CD14-positive monocyte (primary cell): Measurements from ENCODE around the gene ARNT2. TPM values are rescaled to one million over a fixed set of nuclear protein-coding genes. Genes with fewer than 3 reads are reported as not detected.

Source experiments
- DNase-seq, 3 donors: peaks; one replicate each; pipeline ENCODE4 v3.0.0-alpha.2; 2011 to 2022
- H2AFZ ChIP-seq: 2 replicates; pipeline ENCODE4 v1.6.0; 2012; ENCODE audit warnings: mild to moderate bottlenecking, low read depth, low read length, inconsistent platforms; ENCODE audit not compliant: insufficient read depth, poor library complexity, severe bottlenecking
- H3K27ac ChIP-seq, 2 donors: 1 replicate in 1 of 2; 2 replicates in 1 of 2; pipeline ENCODE4 v1.5.1; 2012 to 2013; ENCODE audit warnings: low read length in 2 of 2, control low read depth in 1 of 2, inconsistent platforms in 1 of 2, low read depth in 1 of 2, mild to moderate bottlenecking in 1 of 2
- H3K27me3 ChIP-seq, 2 donors: one replicate each; pipeline versions ENCODE4 v1.6.0 to v1.6.1; 2011 to 2013; ENCODE audit warnings: low read length in 2 of 2; ENCODE audit not compliant: control insufficient read depth in 2 of 2, insufficient read depth in 2 of 2
- H3K36me3 ChIP-seq, 2 donors: replicated peaks in 1 of 2; 1 replicate in 1 of 2; 2 replicates in 1 of 2; pipeline versions ENCODE4 v1.5.1 to v1.6.1; 2012 to 2013; ENCODE audit warnings: low read length in 2 of 2, control low read depth in 1 of 2, inconsistent platforms in 1 of 2, mild to moderate bottlenecking in 1 of 2; ENCODE audit not compliant: insufficient read depth in 2 of 2, control insufficient read depth in 1 of 2
- H3K4me1 ChIP-seq, 2 donors: 1 replicate in 1 of 2; 2 replicates in 1 of 2; pipeline versions ENCODE4 v1.5.1 to v1.6.1; 2012 to 2013; ENCODE audit warnings: low read length in 2 of 2, control low read depth in 1 of 2, inconsistent platforms in 1 of 2, mild to moderate bottlenecking in 1 of 2, moderate library complexity in 1 of 2; ENCODE audit not compliant: insufficient read depth in 2 of 2, control insufficient read depth in 1 of 2
- H3K4me2 ChIP-seq: replicated peaks from 2 replicates; pipeline ENCODE3; 2012; ENCODE audit warnings: low read length, moderate library complexity, mild to moderate bottlenecking; ENCODE audit not compliant: poor library complexity, severe bottlenecking; ENCODE audit errors: extremely low read depth
- H3K4me3 ChIP-seq, 3 experiments: fragments of 200-600 bp in 1 of 3; sonication (generic) in 1 of 3; replicated peaks in 1 of 3; 1 replicate in 2 of 3; 2 replicates in 1 of 3; pipeline ENCODE4 v1.5.1; 2011 to 2013; ENCODE audit warnings: low read length in 3 of 3, mild to moderate bottlenecking in 3 of 3, control low read depth in 2 of 3, low read depth in 2 of 3, inconsistent platforms in 1 of 3, moderate library complexity in 1 of 3
- H3K79me2 ChIP-seq: 2 replicates; pipeline ENCODE4 v1.6.0; 2012; ENCODE audit warnings: mild to moderate bottlenecking, control low read depth, inconsistent platforms, low read length, moderate library complexity; ENCODE audit not compliant: insufficient read depth
- H3K9ac ChIP-seq: 2 replicates; pipeline ENCODE4 v1.6.0; 2017; ENCODE audit warnings: low read length, mild to moderate bottlenecking; ENCODE audit not compliant: insufficient read depth, poor library complexity, severe bottlenecking
- H3K9me3 ChIP-seq, 2 donors: replicated peaks in 1 of 2; 1 replicate in 1 of 2; 2 replicates in 1 of 2; pipeline versions ENCODE4 v1.5.1 to v1.6.1; 2012 to 2013; ENCODE audit warnings: low read length in 2 of 2, control low read depth in 1 of 2; ENCODE audit not compliant: control insufficient read depth in 1 of 2, insufficient read depth in 1 of 2
- H4K20me1 ChIP-seq: 2 replicates; pipeline ENCODE4 v1.6.0; 2012; ENCODE audit warnings: mild to moderate bottlenecking, low read length, control low read depth, moderate library complexity; ENCODE audit not compliant: insufficient read depth
- H3K27ac Mint-ChIP-seq, 7 donors: one replicate each; pipeline ENCODE4 v1.8.0; 2020; ENCODE audit warnings: mild to moderate bottlenecking in 7 of 7, mixed read lengths in 7 of 7, moderate library complexity in 6 of 7, inconsistent platforms in 2 of 7
- H3K27me3 Mint-ChIP-seq, 3 donors: one replicate each; pipeline ENCODE4 v1.8.0; 2021 to 2022; ENCODE audit warnings: low read depth in 3 of 3, mild to moderate bottlenecking in 3 of 3, mixed read lengths in 3 of 3, moderate library complexity in 3 of 3, inconsistent platforms in 1 of 3
- H3K36me3 Mint-ChIP-seq, 2 donors: one replicate each; pipeline ENCODE4 v1.8.0; 2020; ENCODE audit warnings: mixed read lengths in 2 of 2, inconsistent platforms in 1 of 2, mild to moderate bottlenecking in 1 of 2
- H3K4me1 Mint-ChIP-seq: one replicate; pipeline ENCODE4 v1.8.0; 2020; ENCODE audit warnings: mild to moderate bottlenecking, mixed read lengths
- H3K4me3 Mint-ChIP-seq, 2 donors: one replicate each; pipeline ENCODE4 v1.8.0; 2020; ENCODE audit warnings: mild to moderate bottlenecking in 2 of 2, mixed read lengths in 2 of 2, moderate library complexity in 1 of 2
- H3K9me3 Mint-ChIP-seq, 7 donors: one replicate each; pipeline ENCODE4 v1.8.0; 2020 to 2022; ENCODE audit warnings: mixed read lengths in 7 of 7, mild to moderate bottlenecking in 6 of 7, moderate library complexity in 6 of 7, inconsistent platforms in 2 of 7
- CTCF ChIP-seq: fragments of 200-600 bp; IDR thresholded peaks from one replicate; pipeline ENCODE4 v1.8.0; 2022; ENCODE audit warnings: antibody characterized with exemption, mild to moderate bottlenecking
- WGBS: methylation state at CpG from one replicate; pipeline ENCODE4 v1.1.5; 2013; ENCODE audit warnings: missing lambda C conversion rate; ENCODE audit not compliant: insufficient coverage; 5-methylcytosine and 5-hydroxymethylcytosine counted together
- intact Hi-C, 2 donors: fragments of 100-400 bp; cut with micrococcal nuclease; formaldehyde crosslinking; loops; one replicate each; pipeline versions ENCODE4 v1.15.0 to v1.15.1; 2023
- polyA plus RNA-seq, 3 donors: library from polyadenylated mRNA; depleted of rRNA in 1 of 3; unstranded in 2 of 3; stranded (reverse) in 1 of 3; fragments of 300-500 nt in 2 of 3; fragments of >200 nt in 1 of 3; fragmentation: Illumina TruSeq in 2 of 3; gene quantifications; 1 replicate in 2 of 3; 2 replicates in 1 of 3; pipeline ENCODE4 v1.2.3, GENCODE V29; 2012 to 2021

Gene ARNT2
- polyA plus RNA-seq, 3 donors: not detected

- Histone ChIP-seq H3K9ac (no peak overlapping the region), H3K4me1 (no peaks in the 10 kb centered on the region), H3K27me3 (peaks cover 5 to 9% of the 10 kb centered on the region in 2 donors), H3K79me2 (no peaks in the 10 kb centered on the region), H2AFZ (no peak overlapping the region), H3K36me3 (no peaks in the 10 kb centered on the region), H3K4me3 (no peak overlapping the region), H3K4me2 (no peak overlapping the region), H3K9me3 (no peaks in the 10 kb centered on the region), H4K20me1 (no peaks in the 10 kb centered on the region), H3K27ac (no peak overlapping the region)
- no peaks in the 10 kb centered on the region for H3K4me1 Mint-ChIP-seq
- no peak overlapping the region for H3K4me3 Mint-ChIP-seq
- peaks cover 0 to 2% (median 0%) of the 10 kb centered on the region in 7 donors for H3K9me3 Mint-ChIP-seq
- intact Hi-C loops: no loop called here
- peaks cover 12 to 30% (median 20%) of the 10 kb centered on the region in 3 donors for H3K27me3 Mint-ChIP-seq
- no peak for TF ChIP-seq CTCF
- no peak for DNase-seq
- WGBS: 97% methylated on average over 3 of the region's 7 CpGs
- H3K36me3 Mint-ChIP-seq: no peaks in the 10 kb centered on the region
- no peak overlapping the region for H3K27ac Mint-ChIP-seq
Measured at GRCh38 chr15:80414546-80415357, 10.6 kb downstream of the ARNT2 start.

- no peak overlapping the region for H3K27ac ChIP-seq
- no peak overlapping the region for H3K4me3 ChIP-seq
- no peak for DNase-seq
- no peaks in the 10 kb centered on the region for H3K9me3 ChIP-seq
- Mint-ChIP-seq H3K27ac (no peak overlapping the region), H3K36me3 (no peaks in the 10 kb centered on the region), H3K27me3 (peaks cover 10 to 26% (median 15%) of the 10 kb centered on the region in 3 donors), H3K4me3 (no peak overlapping the region), H3K4me1 (no peaks in the 10 kb centered on the region), H3K9me3 (peaks cover 0 to 1% (median 0%) of the 10 kb centered on the region in 7 donors)
- H3K9ac ChIP-seq: no peak overlapping the region
- H3K79me2 ChIP-seq: no peaks in the 10 kb centered on the region
- WGBS: 89% methylated on average over 10 of the region's 11 CpGs
- intact Hi-C loops: no loop called here
- no peak for TF ChIP-seq CTCF
- no peak overlapping the region for H2AFZ ChIP-seq
- H3K27me3 ChIP-seq: peaks cover 3 to 9% of the 10 kb centered on the region in 2 donors
- H3K4me2 ChIP-seq: no peak overlapping the region
- no peaks in the 10 kb centered on the region for H3K36me3 ChIP-seq
- H4K20me1 ChIP-seq: no peaks in the 10 kb centered on the region
- H3K4me1 ChIP-seq: no peaks in the 10 kb centered on the region
Measured at GRCh38 chr15:80415358-80415670, 11.1 kb downstream of the ARNT2 start.
